ENCODE results near the gene GLO1. TPM values are rescaled to one million over a fixed set of nuclear protein-coding genes. Genes with fewer than 3 reads are reported as not detected.

The GLO1 gene
- total RNA-seq, 8 experiments from 2014 or later: 64.4 to 157 (median 100) TPM

- no peaks in the 10 kb centered on the region for H3K4me1 ChIP-seq (replicated peaks in 1 of 2)
- H3K4me3 ChIP-seq: no peak overlapping the region
- no peak overlapping the region for H3K27ac ChIP-seq
- no peak for ATAC-seq (replicated peaks in 6 of 8)
- in situ Hi-C loops (cut with MboI; ENCODE audit: low pct_unique_long_range_greater_than_20kb in 2 of 9, low sequenced_read_pairs in 9 of 9, unreplicated experiment in 9 of 9): no loop called here
Measured at GRCh38 chr6:38696345-38696744, 6.6 kb downstream of the GLO1 start.

GRCh38 chr6:38695933-38696332 is 7.0 kb downstream of the GLO1 start:
- WGBS, 10 experiments: 20 to 100% (median 100%) methylated on average over 1 of the region's 1 CpG; no CpG with 5 or more reads in 1 of the 10 experiments
- H3K27ac ChIP-seq: no peak overlapping the region
- no peaks in the 10 kb centered on the region for H3K4me1 ChIP-seq (replicated peaks in 1 of 2)
- in situ Hi-C loops (cut with MboI; ENCODE audit: low pct_unique_long_range_greater_than_20kb in 2 of 9, low sequenced_read_pairs in 9 of 9, unreplicated experiment in 9 of 9): no loop called here
- H3K4me3 ChIP-seq: no peak overlapping the region
- ATAC-seq (replicated peaks in 6 of 8): no peak

- H3K27ac ChIP-seq: no peak overlapping the region
- 82 to 100% (median 90%) methylated on average over 1 to 2 of the region's 2 CpGs; no CpG with 5 or more reads in 2 of the 10 experiments for WGBS, 10 experiments
- ATAC-seq (replicated peaks in 6 of 8): no peak
- no peak overlapping the region for H3K4me3 ChIP-seq
- in situ Hi-C loops (cut with MboI; ENCODE audit: low pct_unique_long_range_greater_than_20kb in 2 of 9, low sequenced_read_pairs in 9 of 9, unreplicated experiment in 9 of 9): no loop called here
- no peaks in the 10 kb centered on the region for H3K4me1 ChIP-seq (replicated peaks in 1 of 2)
Measured at GRCh38 chr6:38695227-38695900, 7.6 kb downstream of the GLO1 start.

- no peak overlapping the region for H3K27ac ChIP-seq
- 75 to 100% (median 100%) methylated on average over 1 to 5 of the region's 6 CpGs; no CpG with 5 or more reads in 4 of the 10 experiments for WGBS, 10 experiments
- no peak overlapping the region for H3K4me3 ChIP-seq
- in situ Hi-C loops (cut with MboI; ENCODE audit: low pct_unique_long_range_greater_than_20kb in 2 of 9, low sequenced_read_pairs in 9 of 9, unreplicated experiment in 9 of 9): no loop called here
- H3K4me1 ChIP-seq (replicated peaks in 1 of 2): peaks cover 0 to 6% of the 10 kb centered on the region in 2 donors
- ATAC-seq (replicated peaks in 6 of 8): peak in 2 of 8 experiments; percentile 38 to 44
Measured at GRCh38 chr6:38688579-38689087, 14.3 kb downstream of the GLO1 start.

GRCh38 chr6:38687549-38687948 is 15.4 kb downstream of the GLO1 start:
- H3K4me3 ChIP-seq: no peak overlapping the region
- WGBS, 10 experiments: 83 to 100% (median 100%) methylated on average over 1 of the region's 1 CpG; no CpG with 5 or more reads in 4 of the 10 experiments
- in situ Hi-C loops (cut with MboI; ENCODE audit: low pct_unique_long_range_greater_than_20kb in 2 of 9, low sequenced_read_pairs in 9 of 9, unreplicated experiment in 9 of 9): no loop called here
- peaks cover 0 to 6% of the 10 kb centered on the region in 2 donors for H3K4me1 ChIP-seq (replicated peaks in 1 of 2)
- no peak overlapping the region for H3K27ac ChIP-seq
- ATAC-seq (replicated peaks in 6 of 8): no peak

GRCh38 chr6:38687043-38687353 is 15.9 kb downstream of the GLO1 start:
- ATAC-seq (replicated peaks in 6 of 8): no peak
- 86 to 100% (median 100%) methylated on average over 1 to 2 of the region's 2 CpGs; no CpG with 5 or more reads in 3 of the 10 experiments for WGBS, 10 experiments
- no peak overlapping the region for H3K4me3 ChIP-seq
- H3K27ac ChIP-seq: no peak overlapping the region
- peaks cover 0 to 6% of the 10 kb centered on the region in 2 donors for H3K4me1 ChIP-seq (replicated peaks in 1 of 2)
- in situ Hi-C loops (cut with MboI; ENCODE audit: low pct_unique_long_range_greater_than_20kb in 2 of 9, low sequenced_read_pairs in 9 of 9, unreplicated experiment in 9 of 9): no loop called here

- H3K27ac ChIP-seq: no peak overlapping the region
- H3K4me1 ChIP-seq (replicated peaks in 1 of 2): peaks cover 0 to 6% of the 10 kb centered on the region in 2 donors
- no peak for ATAC-seq (replicated peaks in 6 of 8)
- 89 to 100% (median 100%) methylated on average over 2 to 4 of the region's 4 CpGs; no CpG with 5 or more reads in 1 of the 10 experiments for WGBS, 10 experiments
- in situ Hi-C loops (cut with MboI; ENCODE audit: low pct_unique_long_range_greater_than_20kb in 2 of 9, low sequenced_read_pairs in 9 of 9, unreplicated experiment in 9 of 9): no loop called here
- no peak overlapping the region for H3K4me3 ChIP-seq
Measured at GRCh38 chr6:38686270-38687042, 16.5 kb downstream of the GLO1 start.

- H3K4me3 ChIP-seq: no peak overlapping the region
- WGBS, 10 experiments: 90 to 100% (median 99%) methylated on average over 1 to 3 of the region's 3 CpGs
- in situ Hi-C loops (cut with MboI; ENCODE audit: low pct_unique_long_range_greater_than_20kb in 2 of 9, low sequenced_read_pairs in 9 of 9, unreplicated experiment in 9 of 9): no loop called here
- H3K4me1 ChIP-seq (replicated peaks in 1 of 2): peaks cover 0 to 6% of the 10 kb centered on the region in 2 donors
- no peak overlapping the region for H3K27ac ChIP-seq
- no peak for ATAC-seq (replicated peaks in 6 of 8)
Measured at GRCh38 chr6:38684904-38685303, 18.0 kb downstream of the GLO1 start.

- 89 to 100% (median 100%) methylated on average over 1 of the region's 1 CpG; no CpG with 5 or more reads in 2 of the 10 experiments for WGBS, 10 experiments
- no peak overlapping the region for H3K4me3 ChIP-seq
- in situ Hi-C loops (cut with MboI; ENCODE audit: low pct_unique_long_range_greater_than_20kb in 2 of 9, low sequenced_read_pairs in 9 of 9, unreplicated experiment in 9 of 9): no loop called here
- no peak for ATAC-seq (replicated peaks in 6 of 8)
- peaks cover 0 to 6% of the 10 kb centered on the region in 2 donors for H3K4me1 ChIP-seq (replicated peaks in 1 of 2)
- H3K27ac ChIP-seq: no peak overlapping the region
Measured at GRCh38 chr6:38684237-38684636, 18.7 kb downstream of the GLO1 start.

GRCh38 chr6:38681850-38682249 is 21.1 kb downstream of the GLO1 start:
- ATAC-seq (replicated peaks in 6 of 8): no peak
- WGBS, 10 experiments: 92 to 100% (median 100%) methylated on average over 1 to 2 of the region's 2 CpGs

GRCh38 chr6:38679668-38680067 is 23.3 kb downstream of the GLO1 start:
- 90 to 100% (median 100%) methylated on average over 1 of the region's 1 CpG; no CpG with 5 or more reads in 1 of the 10 experiments for WGBS, 10 experiments
- in situ Hi-C loops (cut with MboI; ENCODE audit: low pct_unique_long_range_greater_than_20kb in 2 of 9, low sequenced_read_pairs in 9 of 9, unreplicated experiment in 9 of 9): no loop called here
- H3K27ac ChIP-seq: no peak overlapping the region
- H3K4me1 ChIP-seq (replicated peaks in 1 of 2): no peaks in the 10 kb centered on the region
- no peak overlapping the region for H3K4me3 ChIP-seq
- no peak for ATAC-seq (replicated peaks in 6 of 8)

More at GRCh38 chr6:38681850-38682249, 21.1 kb downstream of the GLO1 start:
- Histone ChIP-seq H3K27ac (no peak overlapping the region), H3K4me3 (no peak overlapping the region), H3K4me1 (replicated peaks in 1 of 2) (no peaks in the 10 kb centered on the region)
- in situ Hi-C loops (cut with MboI; ENCODE audit: low pct_unique_long_range_greater_than_20kb in 2 of 9, low sequenced_read_pairs in 9 of 9, unreplicated experiment in 9 of 9): no loop called here

GRCh38 chr6:38678178-38678760 is 24.7 kb downstream of the GLO1 start:
- in situ Hi-C loops (cut with MboI; ENCODE audit: low pct_unique_long_range_greater_than_20kb in 2 of 9, low sequenced_read_pairs in 9 of 9, unreplicated experiment in 9 of 9): no loop called here
- 45 to 100% (median 91%) methylated on average over 2 to 7 of the region's 7 CpGs; no CpG with 5 or more reads in 1 of the 10 experiments for WGBS, 10 experiments
- Histone ChIP-seq H3K27ac (no peak overlapping the region), H3K4me3 (no peak overlapping the region), H3K4me1 (replicated peaks in 1 of 2) (no peaks in the 10 kb centered on the region)
- peak in 1 of 8 experiments; percentile 26 for ATAC-seq (replicated peaks in 6 of 8)

GRCh38 chr6:38676974-38677544 is 25.9 kb downstream of the GLO1 start:
- 70 to 100% (median 90%) methylated on average over 1 of the region's 1 CpG; no CpG with 5 or more reads in 1 of the 10 experiments for WGBS, 10 experiments
- in situ Hi-C loops (cut with MboI; ENCODE audit: low pct_unique_long_range_greater_than_20kb in 2 of 9, low sequenced_read_pairs in 9 of 9, unreplicated experiment in 9 of 9): no loop called here
- Histone ChIP-seq H3K4me1 (replicated peaks in 1 of 2) (no peaks in the 10 kb centered on the region), H3K4me3 (no peak overlapping the region), H3K27ac (no peak overlapping the region)
- no peak for ATAC-seq (replicated peaks in 6 of 8)

Measured in motor neuron (in vitro differentiated cells).